Activated CD4-positive, alpha-beta T cell treated with anti-CD3 and anti-CD28 coated beads, Interleukin-2, amount 50 U/mL, for 16 hours (primary cell): ENCODE measurements around the gene HSD17B7.
"Not testable (repeated sequence)": the region's sequence is repeated elsewhere in the genome, so short reads cannot be mapped to it uniquely, and the experiment has no call there.

Experiments used
- DNase-seq: peaks from one replicate; pipeline ENCODE4 v3.0.0-alpha.2; 2020

The HSD17B7 gene

GRCh38 chr1:162790303-162790984 is at the start of gene HSD17B7:
Gene HSD17B7, plus strand, starts transcription at chr1:162790702. Its CDS starts 99 bp downstream, at chr1:162790801.
- DNase-seq: peak; percentile 85

GRCh38 chr1:162740755-162741154 is 49.7 kb upstream of the HSD17B7 start:
- DNase-seq: no peak

GRCh38 chr1:162741574-162741973 is 48.9 kb upstream of the HSD17B7 start:
- DNase-seq: no peak

- DNase-seq: not testable (repeated sequence)
Measured at GRCh38 chr1:162746264-162746942, 44.1 kb upstream of the HSD17B7 start.

- DNase-seq: no peak
Measured at GRCh38 chr1:162753001-162753658, 37.4 kb upstream of the HSD17B7 start.

- DNase-seq: no peak
Measured at GRCh38 chr1:162753998-162754585, 36.4 kb upstream of the HSD17B7 start.

GRCh38 chr1:162755306-162755705 is 35.2 kb upstream of the HSD17B7 start:
- no peak for DNase-seq

GRCh38 chr1:162756523-162756922 is 34.0 kb upstream of the HSD17B7 start:
- DNase-seq: no peak

- no peak for DNase-seq
Measured at GRCh38 chr1:162757476-162757875, 33.0 kb upstream of the HSD17B7 start.

GRCh38 chr1:162765788-162766187 is 24.7 kb upstream of the HSD17B7 start:
- DNase-seq: no peak

- DNase-seq: no peak
Measured at GRCh38 chr1:162772571-162773154, 17.8 kb upstream of the HSD17B7 start.

GRCh38 chr1:162774007-162774406 is 16.5 kb upstream of the HSD17B7 start:
- DNase-seq: no peak

GRCh38 chr1:162779043-162779442 is 11.5 kb upstream of the HSD17B7 start:
- DNase-seq: no peak

- no peak for DNase-seq
Measured at GRCh38 chr1:162782671-162783070, 7.8 kb upstream of the HSD17B7 start.

- DNase-seq: not testable (repeated sequence)
Measured at GRCh38 chr1:162784926-162785325, 5.6 kb upstream of the HSD17B7 start.

GRCh38 chr1:162788783-162789182 is 1.7 kb upstream of the HSD17B7 start:
- not testable (repeated sequence) for DNase-seq

- peak; percentile 11 for DNase-seq
Measured at GRCh38 chr1:162790985-162791357, 469 bp downstream of the HSD17B7 start.

GRCh38 chr1:162794284-162794683 is 3.8 kb downstream of the HSD17B7 start:
- DNase-seq: not testable (repeated sequence)

GRCh38 chr1:162796617-162797279 is 6.2 kb downstream of the HSD17B7 start:
- DNase-seq: not testable (repeated sequence)

GRCh38 chr1:162799995-162800830 is 9.7 kb downstream of the HSD17B7 start:
- DNase-seq: peak; percentile 19

GRCh38 chr1:162807503-162807902 is 17.0 kb downstream of the HSD17B7 start:
- not testable (repeated sequence) for DNase-seq

GRCh38 chr1:162812357-162812756 is 21.9 kb downstream of the HSD17B7 start:
- DNase-seq: not testable (repeated sequence)
